Measurements from ENCODE around the gene VSTM4. TPM values are rescaled to one million over a fixed set of nuclear protein-coding genes. Genes with fewer than 3 reads are reported as not detected.

VSTM4 gene
- total RNA-seq, 3 donors from 2014 or later: 1.5 to 13.8 (median 2.2) TPM

DNA sequence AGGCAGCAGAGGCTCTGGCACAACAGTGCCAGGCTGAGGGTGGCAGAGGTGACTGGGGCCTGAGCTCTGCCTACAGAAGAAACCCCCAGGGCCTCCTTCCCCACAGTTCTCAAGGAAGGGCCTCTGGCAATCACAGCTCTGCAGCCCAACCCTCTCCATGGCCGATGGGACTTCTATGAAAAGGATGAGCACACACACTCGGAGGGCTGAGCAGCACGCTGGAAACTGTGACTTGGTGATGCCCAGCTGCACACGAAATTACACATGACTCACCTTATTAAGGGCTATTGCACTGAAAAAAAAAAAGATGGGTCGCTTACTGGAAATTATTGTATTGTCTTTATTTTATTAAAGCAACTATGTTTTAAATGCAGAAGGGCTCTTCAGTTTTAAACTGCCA lies 132.7 kb downstream of the VSTM4 start:
- ATAC-seq (no peak), DNase-seq (no peak)
- intact Hi-C loops (cut with DNase I, micrococcal nuclease): loop anchor here in 1 of 2 donors (10.0 kb wide), 1 partner anchor 182 kb away; no protein-coding TSS in a partner anchor
- Histone ChIP-seq H3K36me3 (ENCODE audit: low read depth) (no peaks in the 10 kb centered on the region), H3K4me1 (ENCODE audit: low read depth) (no peaks in the 10 kb centered on the region), H3K4me3 (no peak overlapping the region), H3K9me3 (no peaks in the 10 kb centered on the region)
- no peak for TF ChIP-seq CTCF (IDR thresholded peaks at IDR 0.05)

GRCh38 chr10:48981310-48981907 lies 133.9 kb downstream of the VSTM4 start:
- Histone ChIP-seq H3K36me3 (ENCODE audit: low read depth) (no peaks in the 10 kb centered on the region), H3K9me3 (no peaks in the 10 kb centered on the region), H3K4me3 (no peak overlapping the region), H3K4me1 (ENCODE audit: low read depth) (no peaks in the 10 kb centered on the region)
- peak; percentile 81 for ATAC-seq
- TF ChIP-seq CTCF (IDR thresholded peaks at IDR 0.05): peak; percentile 58
- intact Hi-C loops (cut with DNase I, micrococcal nuclease): loop anchor here in 1 of 2 donors (10.0 kb wide), 1 partner anchor 183 kb away; no protein-coding TSS in a partner anchor
- DNase-seq: peak in 2 of 3 donors; percentile 52 to 58

- Histone ChIP-seq H3K36me3 (ENCODE audit: low read depth) (no peaks in the 10 kb centered on the region), H3K4me1 (ENCODE audit: low read depth) (no peaks in the 10 kb centered on the region), H3K9me3 (no peaks in the 10 kb centered on the region), H3K4me3 (no peak overlapping the region)
- DNase-seq (no peak), ATAC-seq (no peak)
- intact Hi-C loops (cut with DNase I, micrococcal nuclease): loop anchor here in 1 of 2 donors (10.0 kb wide), 1 partner anchor 314 kb away; no protein-coding TSS in a partner anchor
- no peak for TF ChIP-seq CTCF (IDR thresholded peaks at IDR 0.05)
Measured at GRCh38 chr10:48978318-48978717, 137.0 kb downstream of the VSTM4 start.

DNA sequence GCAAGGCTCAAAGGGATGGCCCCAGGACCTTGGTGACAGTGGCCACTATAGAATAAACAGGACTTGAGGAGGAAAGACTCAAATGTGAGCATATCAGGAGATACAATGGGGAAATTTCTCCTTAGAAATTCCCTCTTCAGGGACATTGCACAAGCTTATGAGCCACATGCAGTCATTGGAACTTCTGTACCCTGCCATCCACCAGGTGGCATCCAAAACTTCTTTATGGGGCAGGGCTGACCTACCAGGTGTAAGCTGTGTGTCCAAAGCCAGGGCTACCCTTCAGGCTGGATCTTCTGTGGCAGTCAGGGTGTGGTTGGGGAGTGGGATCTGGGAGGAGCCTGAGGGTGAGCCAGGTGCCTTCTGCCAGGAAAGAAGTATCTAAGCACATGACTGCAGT lies 139.1 kb downstream of the VSTM4 start:
- TF ChIP-seq CTCF (IDR thresholded peaks at IDR 0.05): no peak
- Histone ChIP-seq H3K36me3 (ENCODE audit: low read depth) (no peaks in the 10 kb centered on the region), H3K4me1 (ENCODE audit: low read depth) (no peaks in the 10 kb centered on the region), H3K9me3 (no peaks in the 10 kb centered on the region), H3K4me3 (no peak overlapping the region)
- intact Hi-C loops (cut with DNase I, micrococcal nuclease): loop anchor here in 1 of 2 donors (10.0 kb wide), 1 partner anchor 311 kb away; no protein-coding TSS in a partner anchor
- peak; percentile 23 for ATAC-seq
- DNase-seq: peak in 1 of 3 donors; percentile 9

- Histone ChIP-seq H3K4me3 (no peak overlapping the region), H3K36me3 (ENCODE audit: low read depth) (no peaks in the 10 kb centered on the region), H3K9me3 (no peaks in the 10 kb centered on the region), H3K4me1 (ENCODE audit: low read depth) (no peaks in the 10 kb centered on the region)
- intact Hi-C loops (cut with DNase I, micrococcal nuclease): loop anchor here in 1 of 2 donors (10.0 kb wide), 1 partner anchor 310 kb away; no protein-coding TSS in a partner anchor
- DNase-seq: no peak
- no peak for TF ChIP-seq CTCF (IDR thresholded peaks at IDR 0.05)
- ATAC-seq: no peak
Measured at GRCh38 chr10:48974510-48975156, 140.7 kb downstream of the VSTM4 start.
